GM19351 (cell line): Measurements from ENCODE around the gene UNKL.

Experiments used
- ATAC-seq: cut with Tn5 transposase; IDR thresholded peaks from one replicate; pipeline ENCODE4 v1.9.1; 2021; ENCODE audit warnings: mild to moderate bottlenecking, moderate library complexity; ENCODE audit not compliant: unreplicated experiment

The UNKL gene

DNA sequence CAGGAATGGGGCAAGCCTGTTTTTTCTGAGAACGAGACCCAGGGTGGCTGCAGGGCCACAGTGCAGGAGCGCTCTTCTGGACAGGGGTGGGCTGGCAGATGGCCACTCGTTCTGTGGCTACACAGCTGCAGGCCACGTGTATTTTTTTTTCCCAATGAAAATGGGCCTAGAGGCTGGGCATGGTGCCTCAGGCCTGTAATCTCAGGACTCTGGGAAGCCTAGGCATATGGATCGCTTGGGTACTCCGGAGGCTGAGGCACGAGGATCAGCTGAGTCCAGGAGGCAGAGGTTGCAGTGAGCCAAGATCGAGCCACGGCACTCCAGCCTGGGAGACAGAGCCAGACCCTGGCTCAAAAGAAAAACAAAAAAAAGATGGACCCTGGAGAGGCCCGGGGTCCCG lies 6.8 kb downstream of the UNKL start:
- ATAC-seq: no peak

DNA sequence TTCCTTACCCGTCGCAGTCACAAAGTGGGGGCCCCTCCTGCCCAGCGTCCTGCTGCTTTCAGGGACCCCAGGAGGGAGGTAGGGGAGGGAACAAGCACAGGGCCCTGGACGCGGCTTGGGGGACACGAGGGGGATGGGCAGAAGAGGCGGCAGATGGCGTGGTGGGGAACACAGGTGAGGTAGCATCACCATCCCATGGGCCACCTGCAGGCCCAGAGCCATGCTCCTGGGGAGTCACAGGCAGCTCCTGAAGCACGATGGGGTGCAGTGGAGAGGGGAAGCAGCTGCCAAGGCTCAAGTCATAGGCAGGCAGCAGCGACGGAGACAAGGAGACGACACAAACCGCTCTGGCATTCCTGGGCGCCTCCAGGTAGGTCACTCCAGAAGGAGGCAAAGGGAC lies 10.8 kb downstream of the UNKL start:
- ATAC-seq: no peak

DNA sequence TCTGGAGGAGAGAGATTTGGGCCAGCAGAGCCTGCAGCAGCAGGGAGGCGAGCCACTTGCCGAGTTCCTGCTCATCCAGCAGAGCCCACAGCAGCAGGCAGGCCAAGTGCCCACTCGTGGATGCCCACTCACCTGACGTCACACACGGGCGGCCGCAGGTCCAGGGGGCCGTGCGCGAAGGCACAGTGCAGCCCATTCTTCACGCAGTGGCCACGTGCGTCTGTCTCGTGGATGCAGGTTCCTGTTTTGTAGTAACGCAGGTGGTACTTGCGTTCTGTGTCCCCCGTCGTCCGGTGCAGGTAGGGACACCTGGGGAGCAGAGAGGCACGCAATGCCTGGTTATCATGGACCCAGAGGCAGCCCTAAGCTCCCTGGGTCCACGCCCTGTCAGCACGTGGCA lies 11.5 kb downstream of the UNKL start:
- no peak for ATAC-seq

DNA sequence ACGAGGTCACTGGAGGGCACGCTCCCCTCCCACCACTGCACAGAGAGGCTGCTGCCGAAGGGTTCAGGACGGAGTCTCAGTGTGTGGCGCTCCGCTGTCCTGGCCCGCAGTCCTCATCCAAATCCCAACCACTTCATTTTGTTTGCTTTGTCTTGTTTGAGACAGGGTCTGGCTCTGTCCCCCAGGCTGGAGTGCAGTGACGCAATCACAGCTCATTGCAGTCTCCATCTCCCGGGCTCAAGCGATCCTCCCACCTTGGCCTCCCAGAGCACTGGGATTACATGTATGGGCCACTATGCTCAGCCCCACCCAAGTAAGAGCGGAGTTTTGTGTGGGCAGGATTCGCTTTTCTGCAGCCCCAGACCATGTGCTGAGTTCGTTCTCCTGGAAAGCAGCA lies 12.7 kb downstream of the UNKL start:
- ATAC-seq: no peak

DNA sequence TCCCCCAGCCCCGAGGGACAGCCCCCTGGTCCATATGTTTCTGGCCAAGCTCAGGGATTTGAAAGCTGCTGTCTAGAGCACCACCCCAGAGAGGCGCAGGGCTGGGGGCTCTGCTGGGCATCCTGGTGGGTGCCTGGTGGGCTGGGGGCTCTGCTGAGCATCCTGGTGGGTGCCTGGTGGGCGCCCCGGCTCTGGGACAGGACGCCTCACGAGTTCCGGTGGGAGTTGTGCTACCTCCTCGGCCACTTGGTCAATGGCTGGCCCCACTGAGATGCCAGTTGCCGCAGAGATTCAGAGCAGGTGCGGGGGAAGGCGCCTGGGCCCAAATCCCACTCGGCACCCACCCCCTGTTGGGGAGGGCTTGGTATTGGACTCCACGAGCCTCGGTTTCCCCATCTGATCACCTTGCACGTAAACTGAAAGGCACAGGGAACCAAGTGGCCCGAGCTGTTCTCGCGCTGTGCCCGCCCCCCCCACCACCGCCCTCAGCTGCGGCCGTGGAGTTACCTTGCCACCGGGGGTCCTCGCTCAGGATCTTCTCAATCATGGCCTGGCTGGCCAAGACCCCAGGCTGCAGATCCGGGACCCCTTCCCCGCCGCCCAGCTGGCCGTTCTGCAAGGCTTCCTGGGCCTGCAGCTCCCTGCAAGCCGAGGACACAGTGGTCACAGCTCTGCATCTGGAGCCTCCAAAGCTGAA lies 13.3 kb downstream of the UNKL start:
- ATAC-seq: no peak

DNA sequence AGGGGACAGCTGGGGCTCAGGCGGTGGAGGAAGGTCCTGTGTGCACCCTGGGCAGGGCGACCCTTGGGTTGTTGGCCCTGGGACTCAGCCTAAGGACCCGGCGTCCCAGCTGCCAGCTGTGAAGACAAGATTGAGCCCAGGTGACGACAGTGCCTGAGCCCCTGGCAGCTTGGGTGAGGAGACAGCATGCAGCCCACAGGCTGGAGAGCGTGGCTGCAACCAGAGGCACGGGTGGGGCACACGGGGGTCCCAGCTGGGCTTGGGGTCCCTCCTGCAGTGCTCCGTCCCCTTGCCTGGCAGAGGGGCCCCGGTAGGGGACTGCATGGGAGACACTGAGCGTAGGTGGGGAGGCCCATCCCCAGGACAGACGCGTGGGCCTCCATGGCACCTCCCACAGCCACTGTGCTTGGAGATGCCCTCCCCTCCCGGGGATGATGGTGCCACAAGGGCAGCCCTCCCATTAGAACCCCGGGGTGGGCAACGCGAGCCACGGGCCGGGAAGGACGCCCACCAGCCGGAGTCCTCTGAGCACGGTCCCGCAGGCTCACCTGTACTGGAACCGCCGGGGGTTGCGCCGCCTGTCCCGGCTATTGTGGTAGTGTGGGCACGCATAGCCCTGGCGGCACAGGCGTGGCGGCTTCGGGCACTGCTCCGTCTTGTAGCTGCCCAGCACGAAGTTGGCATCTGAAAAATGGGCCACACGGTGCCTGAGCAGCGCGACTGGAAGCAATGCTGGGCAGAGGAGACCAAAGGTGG lies 15.5 kb downstream of the UNKL start:
- ATAC-seq: no peak

DNA sequence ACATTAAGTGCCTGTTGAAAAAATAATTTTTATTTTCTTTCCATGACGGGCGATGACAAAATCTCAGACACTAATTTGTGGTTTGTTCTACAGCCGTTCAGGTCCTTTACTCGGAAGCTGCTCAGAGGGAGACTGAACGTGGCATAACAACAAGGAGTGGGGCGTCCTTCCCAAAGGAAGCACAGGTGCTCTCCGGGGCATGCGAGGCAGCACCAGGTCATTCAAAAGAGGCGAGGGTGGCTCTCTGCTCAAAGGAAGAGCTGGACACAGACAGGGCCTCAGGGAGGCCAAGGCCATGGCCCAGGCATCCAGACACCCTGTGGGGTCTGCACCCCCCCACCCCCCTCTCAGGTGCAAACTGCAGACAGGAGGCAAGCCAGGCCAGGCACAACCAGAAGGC lies 16.2 kb downstream of the UNKL start:
- ATAC-seq: no peak

DNA sequence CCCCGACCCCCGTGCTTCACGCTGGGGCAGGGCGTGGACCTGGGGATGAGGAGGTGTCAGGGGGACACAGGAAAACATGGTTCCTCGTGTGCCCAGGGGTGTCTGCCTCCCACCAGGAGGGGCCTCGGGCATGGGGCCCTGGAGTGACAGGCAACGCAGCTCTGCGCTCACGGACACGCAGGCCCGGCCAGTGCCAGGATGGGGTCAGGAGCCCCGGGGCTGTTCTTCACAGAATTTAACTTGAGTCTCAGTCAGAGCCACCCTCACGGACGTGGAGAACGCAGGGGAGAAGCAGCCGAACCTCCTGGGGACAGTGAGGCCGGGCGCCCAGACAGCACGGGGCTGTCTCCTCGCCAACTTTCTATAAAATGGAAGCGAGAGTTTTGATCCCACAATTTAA lies 16.7 kb downstream of the UNKL start:
- ATAC-seq: no peak

DNA sequence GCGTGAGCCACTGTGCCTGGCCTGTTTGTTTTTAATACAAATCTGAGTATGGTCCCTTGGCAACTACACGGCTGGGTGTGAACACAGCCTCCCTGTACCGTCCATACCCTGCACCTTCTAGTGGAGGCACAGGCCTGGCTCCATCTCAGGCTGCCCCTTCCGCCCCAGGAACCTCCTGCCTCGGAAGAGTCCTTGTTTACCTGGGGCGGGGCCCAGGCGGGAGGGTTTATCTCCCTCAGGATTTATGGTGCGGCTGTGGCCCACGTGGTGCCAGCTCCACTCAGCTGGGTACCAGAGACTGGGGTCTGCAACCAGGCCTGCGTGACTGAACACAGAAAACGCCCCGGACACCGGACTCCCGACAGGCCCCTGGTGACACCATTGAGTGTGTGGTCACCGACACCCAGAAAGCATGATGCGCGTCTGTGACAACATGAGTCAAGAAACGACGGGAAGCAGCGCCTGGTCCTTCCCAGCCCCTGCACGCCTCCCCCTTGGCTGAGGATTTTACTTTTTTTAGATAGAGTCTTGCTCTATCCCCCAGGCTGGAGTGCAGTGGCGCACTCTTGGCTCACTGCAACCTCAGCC lies 19.0 kb downstream of the UNKL start:
- no peak for ATAC-seq

DNA sequence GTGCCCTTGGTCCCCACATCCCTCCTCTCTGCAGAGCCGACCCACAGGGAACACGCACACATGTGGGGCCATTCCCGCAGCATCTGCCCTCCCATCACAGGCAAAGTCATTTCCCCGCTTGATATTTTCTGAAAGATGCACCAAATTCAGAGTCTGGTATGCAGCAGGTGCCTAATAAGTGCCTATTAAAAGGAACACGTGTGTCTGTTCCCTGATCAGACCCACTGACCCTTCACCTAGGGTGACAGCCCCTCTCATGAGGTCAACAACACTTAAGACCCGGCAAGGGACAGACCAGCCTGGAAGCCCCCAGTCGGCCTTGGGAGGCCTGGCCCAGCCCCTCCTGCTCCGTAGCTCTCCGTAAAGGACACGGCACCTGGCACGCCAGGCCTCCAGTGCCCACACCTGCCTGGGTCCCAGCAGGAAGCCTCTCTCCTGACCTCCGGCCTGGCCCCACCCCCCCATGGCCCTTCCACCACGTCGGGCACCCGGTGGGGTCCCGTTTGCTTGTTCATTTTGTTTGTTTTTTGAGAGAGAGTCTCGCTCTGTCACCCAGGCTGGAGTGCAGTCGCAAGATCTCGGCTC lies 20.0 kb downstream of the UNKL start:
- ATAC-seq: no peak

DNA sequence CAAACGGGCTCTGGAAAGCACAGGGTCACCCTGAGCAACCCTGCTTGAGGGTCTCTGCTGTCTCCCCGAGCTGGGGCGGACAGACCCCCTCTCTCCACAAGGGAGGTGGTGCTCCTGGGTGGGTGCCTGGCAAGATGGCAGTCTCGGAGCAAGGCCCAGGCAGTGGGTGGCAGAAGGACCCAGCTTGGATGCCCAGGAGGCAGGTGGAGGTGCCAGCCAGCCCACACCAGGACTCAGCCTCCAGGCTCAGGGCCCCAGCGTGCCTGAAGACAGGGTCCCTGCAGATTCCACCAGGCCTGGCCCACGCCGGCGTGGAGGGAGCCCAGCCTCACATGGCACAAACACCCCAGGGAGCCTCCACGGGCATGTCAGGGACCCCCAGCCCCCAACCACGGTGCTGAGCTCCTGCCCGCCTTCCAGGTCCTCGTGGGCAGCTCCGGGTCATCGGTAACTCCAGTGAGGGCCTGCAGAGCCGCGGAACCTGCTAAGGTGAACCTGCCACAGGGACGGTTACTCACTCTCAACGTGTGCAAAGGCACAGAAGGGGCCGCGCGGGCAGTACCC lies 20.8 kb downstream of the UNKL start:
- ATAC-seq: no peak

DNA sequence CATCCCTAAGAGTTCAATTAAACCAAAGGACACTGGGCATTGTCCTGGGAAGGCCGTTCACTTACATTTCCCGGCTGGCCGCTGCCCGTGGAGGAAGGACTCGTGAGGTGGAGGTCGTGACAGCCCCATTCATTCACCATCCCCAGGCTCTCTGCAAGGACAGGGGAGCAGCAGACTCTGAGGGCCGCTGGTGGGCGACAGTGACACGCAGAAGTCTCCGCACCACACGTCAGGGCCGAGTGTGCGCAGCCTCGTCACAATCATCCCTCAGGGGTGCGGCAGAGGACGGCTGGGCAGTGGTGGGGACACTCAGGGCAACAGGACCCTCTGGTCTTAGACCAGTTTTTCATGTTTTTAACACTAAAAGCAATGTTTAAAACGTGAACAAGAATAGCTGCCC lies 21.7 kb downstream of the UNKL start:
- no peak for ATAC-seq

DNA sequence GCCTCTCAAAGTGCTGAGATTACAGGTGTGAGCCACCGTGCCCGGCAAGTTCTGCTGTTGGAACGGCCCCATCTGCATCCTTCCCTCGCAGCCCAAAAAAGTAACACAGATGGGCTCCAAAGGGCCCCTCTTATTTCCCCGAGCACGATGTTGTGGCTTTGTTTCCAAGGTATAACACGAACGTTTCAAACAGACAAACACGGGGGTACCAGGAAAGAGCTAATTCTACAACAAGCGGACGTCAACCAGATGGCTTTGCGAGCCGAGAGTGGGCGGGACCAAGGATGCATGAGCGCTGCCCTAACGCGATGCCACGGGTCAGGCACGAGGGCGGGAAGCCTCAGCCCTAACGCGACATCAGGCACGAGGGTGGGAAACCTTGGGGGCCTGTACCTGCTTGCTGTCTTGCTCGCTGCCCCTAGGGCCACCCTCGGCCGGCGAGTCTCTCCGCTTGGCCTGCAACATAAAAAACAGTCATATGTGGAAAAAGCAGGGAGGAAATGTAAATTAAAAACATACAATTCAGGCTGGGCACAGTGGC lies 24.2 kb downstream of the UNKL start:
- no peak for ATAC-seq

DNA sequence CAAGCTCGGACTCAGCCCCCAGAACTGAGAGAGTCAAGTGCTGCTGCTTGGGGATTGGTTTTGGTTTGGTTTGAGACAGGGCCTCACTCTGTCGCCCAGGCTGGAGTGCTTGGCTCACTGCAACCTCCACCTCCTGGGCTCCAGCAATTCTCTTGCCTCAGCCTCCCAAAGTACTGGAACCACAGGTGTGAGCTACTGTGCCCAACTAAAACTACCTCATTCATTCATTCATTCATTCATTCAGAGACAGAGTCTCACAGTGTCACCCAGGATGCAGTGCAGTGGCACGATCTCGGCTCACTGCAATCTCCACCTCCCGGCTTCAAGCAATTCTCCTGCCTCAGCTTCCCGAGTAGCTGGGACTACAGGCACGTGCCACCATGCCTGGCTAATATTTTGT lies 24.7 kb downstream of the UNKL start:
- ATAC-seq: no peak

DNA sequence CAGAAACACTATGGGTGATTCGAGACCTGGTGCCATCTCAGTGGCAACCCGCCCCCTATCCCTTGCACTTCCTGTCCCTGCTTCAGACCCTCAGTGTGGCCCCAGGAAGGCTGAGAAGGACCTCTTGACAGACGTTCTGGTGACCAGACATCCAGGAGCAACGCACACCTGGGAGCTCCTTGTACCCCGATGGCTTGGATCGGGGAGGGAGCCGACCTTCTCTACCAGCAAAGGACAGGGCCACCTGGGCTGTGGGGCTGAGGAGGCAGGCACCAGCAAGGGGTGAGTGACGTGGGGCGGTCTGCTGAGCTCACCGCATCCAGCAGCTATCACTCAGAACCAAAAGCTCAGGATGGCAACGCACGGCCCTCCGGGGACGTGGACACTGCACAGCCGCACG lies 27.2 kb downstream of the UNKL start:
- no peak for ATAC-seq

DNA sequence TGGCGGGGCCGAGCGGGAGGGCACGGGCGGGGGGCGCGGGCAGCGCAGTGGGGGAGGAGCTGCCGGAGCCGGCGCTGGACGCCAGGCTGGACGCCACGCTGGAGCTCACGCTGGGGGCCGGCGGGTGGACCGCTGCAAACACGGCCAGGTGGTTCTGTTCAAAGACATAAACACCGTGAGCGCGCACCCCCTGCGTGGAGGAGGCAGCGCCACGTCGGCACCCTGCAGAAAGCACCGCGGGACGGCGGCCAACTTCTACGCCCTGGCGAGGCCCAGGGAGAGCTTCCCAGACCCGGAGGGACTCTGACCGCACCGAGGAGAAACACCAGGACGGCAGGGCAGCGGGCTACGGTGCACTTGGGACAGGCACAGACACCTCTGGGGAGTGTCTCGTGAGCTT lies 29.3 kb downstream of the UNKL start:
- ATAC-seq: no peak

DNA sequence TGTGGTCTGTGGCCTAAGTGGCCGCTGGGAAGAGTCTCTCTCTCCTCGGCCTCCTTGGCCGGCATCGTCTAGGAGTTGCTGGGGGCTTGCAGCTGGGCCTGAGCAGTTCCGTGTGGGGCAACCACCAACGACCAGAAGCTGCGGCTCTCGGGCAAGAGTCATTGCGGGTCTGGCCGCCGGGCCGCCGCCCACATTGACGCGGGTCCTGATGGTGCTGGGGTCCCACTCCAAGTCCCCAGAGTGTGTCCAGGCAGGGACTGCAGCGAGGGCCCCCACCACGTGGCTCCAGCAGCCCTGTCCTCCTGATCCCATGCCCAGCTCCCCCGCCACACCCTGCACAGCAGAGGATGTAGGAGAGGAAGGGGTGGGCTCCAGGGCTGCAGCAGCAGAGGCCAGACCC lies 30.9 kb downstream of the UNKL start:
- no peak for ATAC-seq

DNA sequence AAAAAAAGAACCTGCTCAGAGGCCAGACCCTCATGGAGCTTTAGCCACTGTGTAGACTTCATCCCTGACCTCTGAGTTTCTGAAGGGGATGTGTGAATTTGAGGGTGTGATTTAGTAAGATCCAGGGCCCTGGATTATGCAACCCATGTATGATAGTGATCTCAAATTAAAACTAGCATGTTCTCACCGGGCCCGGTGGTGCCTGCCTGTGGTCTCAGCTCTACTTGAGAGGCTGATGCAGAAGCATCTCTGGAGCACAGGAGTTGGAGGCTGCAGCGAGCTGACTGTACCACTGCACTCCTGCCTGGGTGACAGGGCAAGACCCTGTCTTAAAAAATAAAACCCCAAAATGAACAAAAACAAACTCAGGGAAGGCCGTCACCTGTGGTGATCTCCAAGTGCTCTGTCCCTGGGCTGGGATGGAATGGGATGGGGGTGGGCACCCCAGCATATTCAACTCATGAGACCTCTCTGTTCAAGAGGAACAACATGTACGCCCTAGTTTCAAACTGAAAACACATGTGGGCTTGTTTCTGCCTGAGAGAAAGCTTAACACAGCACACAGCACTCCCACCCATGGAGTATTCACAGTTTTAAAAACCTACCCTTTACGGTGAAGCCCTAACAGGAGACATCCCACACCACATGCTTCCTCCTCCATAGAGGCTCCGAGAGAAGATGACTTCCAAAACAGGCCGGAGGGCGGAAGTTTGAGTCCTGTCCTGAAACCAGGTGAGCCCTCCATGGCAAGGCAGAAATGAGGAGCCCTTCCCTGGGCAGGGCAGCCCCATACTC lies 32.7 kb downstream of the UNKL start:
- ATAC-seq: no peak

DNA sequence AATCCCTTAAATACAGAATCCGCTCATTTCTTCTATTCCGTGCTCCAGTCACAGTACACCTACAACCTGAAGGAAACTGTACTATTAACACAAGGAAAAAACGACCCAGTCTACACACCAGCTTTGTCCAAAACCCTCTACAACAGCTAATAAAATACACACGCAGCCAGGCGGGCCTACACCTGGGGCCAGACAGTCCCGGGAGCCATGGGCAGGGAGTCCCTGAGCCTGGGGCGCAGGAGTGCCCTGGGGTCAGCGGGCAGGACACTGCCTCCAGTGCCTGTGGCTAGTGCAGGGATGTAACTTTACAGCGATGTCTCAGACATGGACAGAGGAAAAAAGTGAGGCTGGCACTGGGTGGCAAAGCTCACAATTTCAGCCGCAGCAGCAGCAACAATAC lies 34.3 kb downstream of the UNKL start:
- ATAC-seq: no peak

DNA sequence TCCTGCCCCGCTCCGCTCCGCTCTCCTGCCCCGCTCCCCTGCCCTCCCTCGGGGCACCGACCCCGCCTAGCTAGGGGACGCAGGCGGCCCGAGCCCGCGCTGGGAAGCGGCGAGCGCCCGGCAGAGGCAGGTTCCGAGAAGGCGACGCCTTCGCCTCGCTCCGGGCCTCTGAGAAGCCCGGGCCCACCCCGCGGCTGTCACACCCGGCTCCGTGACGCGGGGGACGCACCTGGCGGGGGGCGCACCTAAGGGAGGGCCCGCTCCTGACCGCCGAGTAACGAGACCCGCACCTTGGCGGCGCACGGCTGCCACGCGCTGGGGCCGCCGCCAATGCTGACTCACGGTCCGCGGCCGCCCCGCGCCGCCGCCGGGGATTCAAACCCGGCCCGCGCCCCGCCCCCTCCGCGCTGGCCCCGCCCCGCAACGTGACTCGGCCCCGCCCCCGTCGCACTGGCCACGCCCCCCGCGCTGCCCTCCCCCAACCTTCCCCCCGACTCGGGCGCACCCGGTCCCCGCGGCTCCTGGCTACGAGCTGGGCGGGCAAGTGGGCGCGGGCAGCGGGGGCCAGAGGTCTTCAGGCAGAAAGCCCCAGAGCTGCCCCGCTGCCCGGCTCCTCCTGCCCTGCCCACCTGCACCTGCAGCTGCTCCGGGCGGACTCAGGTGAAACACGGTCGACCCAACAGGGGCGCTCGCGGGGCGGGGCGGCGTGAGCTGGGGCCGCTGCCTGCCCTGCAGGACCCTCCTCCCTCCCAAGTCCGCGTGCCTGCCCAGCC lies 35.0 kb downstream of the UNKL start:
- ATAC-seq: peak; percentile 72
